ENCODE results near the gene RIMS3.

DNA sequence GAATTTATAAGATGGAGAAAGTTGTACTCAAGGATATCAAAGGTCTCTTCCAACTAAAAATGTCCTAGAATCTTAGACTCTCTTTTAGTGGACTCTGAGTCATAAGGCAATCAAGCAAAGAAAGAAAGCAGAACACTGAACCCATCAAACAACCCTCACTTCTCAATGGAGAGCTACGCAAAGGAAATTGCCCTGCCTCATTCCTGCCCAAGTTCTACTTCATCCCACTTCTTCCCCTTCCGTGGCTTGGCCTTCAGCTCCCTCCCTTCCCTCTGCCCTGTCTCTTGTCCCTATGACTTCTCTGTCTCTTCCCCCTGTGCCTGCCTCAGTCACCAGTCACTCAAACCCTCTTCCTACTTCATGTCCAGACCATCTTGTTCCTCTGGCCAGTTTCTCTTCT, 58.5 kb downstream of the RIMS3 start:
- TF ChIP-seq SP1 (IDR thresholded peaks at IDR 0.05; ENCODE audit: low read depth), result no peak
- TF ChIP-seq POLR2AphosphoS5 (IDR thresholded peaks at IDR 0.05; ENCODE audit: low read depth, low read length), result no peak
- no peak for TF ChIP-seq ZFX (IDR thresholded peaks at IDR 0.05)
- TF ChIP-seq, protein P1, sequence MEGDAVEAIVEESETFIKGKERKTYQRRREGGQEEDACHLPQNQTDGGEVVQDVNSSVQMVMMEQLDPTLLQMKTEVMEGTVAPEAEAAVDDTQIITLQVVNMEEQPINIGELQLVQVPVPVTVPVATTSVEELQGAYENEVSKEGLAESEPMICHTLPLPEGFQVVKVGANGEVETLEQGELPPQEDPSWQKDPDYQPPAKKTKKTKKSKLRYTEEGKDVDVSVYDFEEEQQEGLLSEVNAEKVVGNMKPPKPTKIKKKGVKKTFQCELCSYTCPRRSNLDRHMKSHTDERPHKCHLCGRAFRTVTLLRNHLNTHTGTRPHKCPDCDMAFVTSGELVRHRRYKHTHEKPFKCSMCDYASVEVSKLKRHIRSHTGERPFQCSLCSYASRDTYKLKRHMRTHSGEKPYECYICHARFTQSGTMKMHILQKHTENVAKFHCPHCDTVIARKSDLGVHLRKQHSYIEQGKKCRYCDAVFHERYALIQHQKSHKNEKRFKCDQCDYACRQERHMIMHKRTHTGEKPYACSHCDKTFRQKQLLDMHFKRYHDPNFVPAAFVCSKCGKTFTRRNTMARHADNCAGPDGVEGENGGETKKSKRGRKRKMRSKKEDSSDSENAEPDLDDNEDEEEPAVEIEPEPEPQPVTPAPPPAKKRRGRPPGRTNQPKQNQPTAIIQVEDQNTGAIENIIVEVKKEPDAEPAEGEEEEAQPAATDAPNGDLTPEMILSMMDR (IDR thresholded peaks at IDR 0.05 in 2 of 3, conservative IDR thresholded peaks at IDR 0.05 in 1 of 3; ENCODE audit: borderline replicate concordance in 1 of 3, insufficient read depth in 1 of 3, low read depth in 2 of 3, low read length in 2 of 3), result no peak
- TF ChIP-seq, protein P2, sequence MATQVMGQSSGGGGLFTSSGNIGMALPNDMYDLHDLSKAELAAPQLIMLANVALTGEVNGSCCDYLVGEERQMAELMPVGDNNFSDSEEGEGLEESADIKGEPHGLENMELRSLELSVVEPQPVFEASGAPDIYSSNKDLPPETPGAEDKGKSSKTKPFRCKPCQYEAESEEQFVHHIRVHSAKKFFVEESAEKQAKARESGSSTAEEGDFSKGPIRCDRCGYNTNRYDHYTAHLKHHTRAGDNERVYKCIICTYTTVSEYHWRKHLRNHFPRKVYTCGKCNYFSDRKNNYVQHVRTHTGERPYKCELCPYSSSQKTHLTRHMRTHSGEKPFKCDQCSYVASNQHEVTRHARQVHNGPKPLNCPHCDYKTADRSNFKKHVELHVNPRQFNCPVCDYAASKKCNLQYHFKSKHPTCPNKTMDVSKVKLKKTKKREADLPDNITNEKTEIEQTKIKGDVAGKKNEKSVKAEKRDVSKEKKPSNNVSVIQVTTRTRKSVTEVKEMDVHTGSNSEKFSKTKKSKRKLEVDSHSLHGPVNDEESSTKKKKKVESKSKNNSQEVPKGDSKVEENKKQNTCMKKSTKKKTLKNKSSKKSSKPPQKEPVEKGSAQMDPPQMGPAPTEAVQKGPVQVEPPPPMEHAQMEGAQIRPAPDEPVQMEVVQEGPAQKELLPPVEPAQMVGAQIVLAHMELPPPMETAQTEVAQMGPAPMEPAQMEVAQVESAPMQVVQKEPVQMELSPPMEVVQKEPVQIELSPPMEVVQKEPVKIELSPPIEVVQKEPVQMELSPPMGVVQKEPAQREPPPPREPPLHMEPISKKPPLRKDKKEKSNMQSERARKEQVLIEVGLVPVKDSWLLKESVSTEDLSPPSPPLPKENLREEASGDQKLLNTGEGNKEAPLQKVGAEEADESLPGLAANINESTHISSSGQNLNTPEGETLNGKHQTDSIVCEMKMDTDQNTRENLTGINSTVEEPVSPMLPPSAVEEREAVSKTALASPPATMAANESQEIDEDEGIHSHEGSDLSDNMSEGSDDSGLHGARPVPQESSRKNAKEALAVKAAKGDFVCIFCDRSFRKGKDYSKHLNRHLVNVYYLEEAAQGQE (IDR thresholded peaks at IDR 0.05; ENCODE audit: low read depth), result no peak
- TF ChIP-seq POLR2A (IDR thresholded peaks at IDR 0.05; ENCODE audit: borderline replicate concordance, extremely low read depth, insufficient read depth, insufficient read length), result no peak
- TF ChIP-seq SIN3A (IDR thresholded peaks at IDR 0.05; ENCODE audit: low read depth), result no peak
- TF ChIP-seq CEBPB (IDR thresholded peaks at IDR 0.05; ENCODE audit: low read depth), result no peak
- TF ChIP-seq, protein P3, sequence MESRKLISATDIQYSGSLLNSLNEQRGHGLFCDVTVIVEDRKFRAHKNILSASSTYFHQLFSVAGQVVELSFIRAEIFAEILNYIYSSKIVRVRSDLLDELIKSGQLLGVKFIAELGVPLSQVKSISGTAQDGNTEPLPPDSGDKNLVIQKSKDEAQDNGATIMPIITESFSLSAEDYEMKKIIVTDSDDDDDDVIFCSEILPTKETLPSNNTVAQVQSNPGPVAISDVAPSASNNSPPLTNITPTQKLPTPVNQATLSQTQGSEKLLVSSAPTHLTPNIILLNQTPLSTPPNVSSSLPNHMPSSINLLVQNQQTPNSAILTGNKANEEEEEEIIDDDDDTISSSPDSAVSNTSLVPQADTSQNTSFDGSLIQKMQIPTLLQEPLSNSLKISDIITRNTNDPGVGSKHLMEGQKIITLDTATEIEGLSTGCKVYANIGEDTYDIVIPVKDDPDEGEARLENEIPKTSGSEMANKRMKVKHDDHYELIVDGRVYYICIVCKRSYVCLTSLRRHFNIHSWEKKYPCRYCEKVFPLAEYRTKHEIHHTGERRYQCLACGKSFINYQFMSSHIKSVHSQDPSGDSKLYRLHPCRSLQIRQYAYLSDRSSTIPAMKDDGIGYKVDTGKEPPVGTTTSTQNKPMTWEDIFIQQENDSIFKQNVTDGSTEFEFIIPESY (IDR thresholded peaks at IDR 0.05; ENCODE audit: extremely low read depth, insufficient replicate concordance, low read length), result no peak

Measured in HCT116 (cell line).